ENCODE results near the gene ZMAT5.

Gene ZMAT5

GRCh38 chr22:29741926-29742325 lies 24.9 kb downstream of the ZMAT5 start:
- no peak for DNase-seq (ENCODE audit: low read depth)
- TF ChIP-seq CTCF (conservative IDR thresholded peaks at IDR 0.05; ENCODE audit: control insufficient read depth, insufficient read depth, low read depth, low read length): no peak
- H3K4me3 ChIP-seq (ENCODE audit: control insufficient read depth, low read depth, low read length): no peak overlapping the region

GRCh38 chr22:29740216-29740615 lies 26.6 kb downstream of the ZMAT5 start:
- H3K4me3 ChIP-seq (ENCODE audit: control insufficient read depth, low read depth, low read length): no peak overlapping the region
- TF ChIP-seq CTCF (conservative IDR thresholded peaks at IDR 0.05; ENCODE audit: control insufficient read depth, insufficient read depth, low read depth, low read length): no peak
- DNase-seq (ENCODE audit: low read depth): no peak

GRCh38 chr22:29739346-29739875 lies 27.4 kb downstream of the ZMAT5 start:
- DNase-seq (ENCODE audit: low read depth): no peak
- no peak overlapping the region for H3K4me3 ChIP-seq (ENCODE audit: control insufficient read depth, low read depth, low read length)
- no peak for TF ChIP-seq CTCF (conservative IDR thresholded peaks at IDR 0.05; ENCODE audit: control insufficient read depth, insufficient read depth, low read depth, low read length)

- H3K4me3 ChIP-seq (ENCODE audit: control insufficient read depth, low read depth, low read length): no peak overlapping the region
- no peak for DNase-seq (ENCODE audit: low read depth)
- no peak for TF ChIP-seq CTCF (conservative IDR thresholded peaks at IDR 0.05; ENCODE audit: control insufficient read depth, insufficient read depth, low read depth, low read length)
These were observed 28.5 kb downstream of the ZMAT5 start for GRCh38 chr22:29738118-29738815.

- TF ChIP-seq CTCF (conservative IDR thresholded peaks at IDR 0.05; ENCODE audit: control insufficient read depth, insufficient read depth, low read depth, low read length): no peak
- no peak overlapping the region for H3K4me3 ChIP-seq (ENCODE audit: control insufficient read depth, low read depth, low read length)
- DNase-seq (ENCODE audit: low read depth): no peak
These were observed 29.3 kb downstream of the ZMAT5 start for GRCh38 chr22:29737251-29738117.

- TF ChIP-seq CTCF (conservative IDR thresholded peaks at IDR 0.05; ENCODE audit: control insufficient read depth, insufficient read depth, low read depth, low read length): no peak
- no peak for DNase-seq (ENCODE audit: low read depth)
- H3K4me3 ChIP-seq (ENCODE audit: control insufficient read depth, low read depth, low read length): no peak overlapping the region
These were observed 31.4 kb downstream of the ZMAT5 start for GRCh38 chr22:29735416-29735815.
